GM18907 (cell line): ENCODE measurements around the gene PERCC1.
"Not testable (repeated sequence)": the region's sequence is repeated elsewhere in the genome, so short reads cannot be mapped to it uniquely, and the experiment has no call there.

Experiments
- ATAC-seq: cut with Tn5 transposase; IDR thresholded peaks from one replicate; pipeline ENCODE4 v1.9.1; 2021; ENCODE audit warnings: mild to moderate bottlenecking, moderate library complexity; ENCODE audit not compliant: unreplicated experiment

The PERCC1 gene

GRCh38 chr16:1433263-1433560 is 2.3 kb downstream of the PERCC1 start:
- ATAC-seq, result no peak

- no peak for ATAC-seq
Measured at GRCh38 chr16:1433756-1434155, 2.9 kb downstream of the PERCC1 start.

DNA sequence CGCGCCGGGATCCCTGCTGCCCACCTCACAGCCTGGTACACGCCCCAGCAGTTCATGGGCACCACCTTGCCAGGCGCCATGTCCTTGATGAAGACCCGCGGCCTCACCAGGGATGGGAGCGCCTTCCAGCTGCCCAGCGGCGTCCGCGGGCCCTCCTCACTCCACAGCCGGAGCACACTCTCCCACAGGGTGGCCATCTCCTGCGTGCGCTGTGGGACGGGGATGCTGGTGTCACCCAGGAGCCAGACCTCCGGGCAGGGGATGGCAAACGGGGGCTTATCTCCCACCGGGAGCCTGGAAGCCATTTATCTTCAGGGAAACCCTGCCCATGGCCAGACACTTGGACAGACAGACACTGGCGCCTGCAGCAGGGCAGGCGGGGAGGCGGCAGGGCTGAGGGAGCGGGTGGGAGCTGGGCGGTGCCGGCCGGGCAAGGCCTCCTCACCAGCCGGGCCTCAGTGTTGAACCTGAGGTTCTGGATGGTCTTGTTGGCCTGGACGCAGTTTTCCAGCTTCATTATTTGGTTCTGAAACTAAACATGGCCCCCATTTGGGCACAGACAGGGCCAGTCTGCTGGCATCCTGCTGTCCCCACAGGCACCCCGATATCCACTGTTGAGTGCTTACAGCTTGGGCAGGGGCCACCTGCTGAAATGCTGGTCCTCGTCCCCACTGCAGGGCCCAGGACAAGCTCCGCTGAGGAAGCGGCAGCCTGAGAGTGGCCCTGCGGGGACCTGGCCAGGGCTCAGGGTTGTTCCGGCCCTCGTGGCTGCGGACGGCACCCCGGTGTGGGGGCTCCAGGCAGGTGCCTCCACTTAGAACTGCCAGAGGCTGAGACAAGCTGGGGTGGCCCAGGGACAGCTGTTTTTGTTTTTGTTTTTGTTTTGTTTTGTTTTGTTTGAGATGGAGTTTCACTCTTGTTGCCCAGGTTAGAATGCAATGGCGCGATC is 4.0 kb downstream of the PERCC1 start:
- ATAC-seq, result no peak

GRCh38 chr16:1435921-1436697 is 5.2 kb downstream of the PERCC1 start:
- no peak for ATAC-seq

- ATAC-seq, result no peak
Measured at GRCh38 chr16:1436731-1437355, 6.0 kb downstream of the PERCC1 start.

GRCh38 chr16:1437606-1438005 is 6.7 kb downstream of the PERCC1 start:
- ATAC-seq, result no peak

GRCh38 chr16:1438229-1439057 is 7.6 kb downstream of the PERCC1 start:
- no peak for ATAC-seq

- ATAC-seq, result no peak
Measured at GRCh38 chr16:1439058-1439698, 8.3 kb downstream of the PERCC1 start.

DNA sequence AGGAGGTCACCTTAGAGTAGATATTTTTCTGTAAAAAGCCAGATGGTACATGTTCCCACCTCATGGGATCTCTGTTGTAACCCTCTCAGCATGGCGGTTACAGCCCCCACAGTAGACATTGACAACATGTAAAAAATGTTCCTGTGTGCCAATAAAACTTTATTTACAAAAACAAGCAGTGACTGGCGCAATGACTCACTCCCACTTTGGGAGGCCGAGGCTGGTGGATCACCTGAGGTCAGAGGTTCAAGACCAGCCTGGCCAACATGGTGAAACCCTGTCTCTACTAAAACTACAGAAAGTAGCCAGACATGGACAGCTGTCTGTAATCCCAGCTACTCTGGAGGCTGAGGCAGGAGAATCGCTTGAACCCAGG is 8.8 kb downstream of the PERCC1 start:
- not testable (repeated sequence) for ATAC-seq

- no peak for ATAC-seq
Measured at GRCh38 chr16:1441391-1441829, 10.5 kb downstream of the PERCC1 start.

- no peak for ATAC-seq
Measured at GRCh38 chr16:1442697-1443096, 11.8 kb downstream of the PERCC1 start.

- no peak for ATAC-seq
Measured at GRCh38 chr16:1443403-1443973, 12.6 kb downstream of the PERCC1 start.

- ATAC-seq, result no peak
Measured at GRCh38 chr16:1443980-1444729, 13.3 kb downstream of the PERCC1 start, which contains the start of gene CCDC154. Gene CCDC154 (minus strand): TSS chr16:1444556. CDS start chr16:1444322, 234 bp downstream.

DNA sequence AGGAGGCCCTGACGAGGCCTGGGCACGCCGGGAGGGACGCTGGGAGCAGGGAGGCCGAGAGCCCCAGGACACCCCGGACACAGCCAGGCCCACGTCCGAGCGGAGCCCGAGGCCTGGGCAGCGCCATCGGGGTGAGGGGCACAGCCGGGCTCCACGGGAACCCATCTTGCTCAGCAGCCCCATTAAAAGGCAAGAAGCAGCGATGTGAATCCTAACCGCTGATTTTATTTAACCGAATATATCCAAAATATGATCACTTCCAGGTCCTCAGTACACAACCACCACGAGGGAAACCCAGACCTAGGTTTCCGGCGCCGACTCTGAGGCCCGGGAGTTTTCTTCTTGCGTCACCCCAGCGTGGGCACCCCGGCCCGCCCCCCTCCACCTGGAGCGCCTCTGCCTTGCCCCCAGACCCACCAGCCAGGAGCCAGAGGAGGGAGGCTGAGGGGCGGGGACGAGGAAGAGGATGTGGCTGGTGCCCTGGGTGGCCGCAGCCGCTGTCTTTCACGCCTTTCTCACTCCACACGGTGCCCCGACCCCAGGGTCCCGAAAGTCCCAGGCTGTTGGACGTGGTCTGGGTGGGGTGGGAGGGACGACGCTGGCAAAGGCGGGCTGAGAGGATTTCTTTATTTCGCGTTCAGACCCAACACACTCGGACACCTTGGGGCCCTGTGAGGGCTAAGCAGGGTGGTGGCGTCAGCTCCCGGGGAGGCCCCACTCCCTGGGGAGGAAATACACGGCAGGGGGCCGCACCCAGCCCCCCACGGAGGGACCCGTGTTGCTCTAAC is 14.0 kb downstream of the PERCC1 start:
- ATAC-seq, result no peak

GRCh38 chr16:1445518-1446203 is 14.8 kb downstream of the PERCC1 start:
- ATAC-seq, result no peak

DNA sequence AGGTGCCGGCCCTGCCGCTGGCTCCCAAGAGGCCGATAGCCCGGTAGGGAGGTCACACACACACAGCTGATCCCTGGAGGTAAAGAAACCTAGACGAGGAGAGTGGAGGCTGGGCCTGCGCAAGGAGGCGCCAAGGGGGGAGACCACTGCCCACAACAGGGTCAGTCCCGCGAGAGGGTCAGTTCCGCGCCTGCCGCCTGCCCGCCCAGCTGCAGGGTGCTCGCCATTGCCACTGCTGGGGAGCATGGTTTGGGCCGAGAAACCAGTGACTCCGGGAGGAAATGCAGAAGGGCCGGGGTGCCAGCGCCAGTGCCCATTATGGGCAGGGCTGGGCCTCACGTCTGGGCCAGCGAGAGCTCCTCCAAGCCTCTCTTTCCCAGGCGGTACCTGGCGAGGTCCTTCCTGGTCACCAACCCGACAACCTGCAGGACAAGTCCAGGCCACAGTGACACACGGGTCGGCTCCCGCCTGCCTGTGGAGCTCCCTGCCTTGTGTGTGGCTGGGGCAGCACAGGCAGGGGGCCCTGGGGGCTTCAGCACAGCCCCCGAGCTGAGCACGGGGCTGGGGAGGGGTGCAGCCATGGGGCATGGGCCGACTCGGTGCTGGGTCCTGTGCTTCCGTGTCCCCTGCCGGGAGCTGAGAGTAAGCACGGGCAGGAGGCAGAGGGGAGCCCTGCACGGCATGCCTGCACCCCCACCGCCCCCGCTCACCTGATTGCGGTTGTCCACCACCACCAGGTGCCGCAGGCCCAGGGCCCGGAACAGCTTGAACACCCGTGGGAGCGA is 15.6 kb downstream of the PERCC1 start:
- no peak for ATAC-seq

- no peak for ATAC-seq
Measured at GRCh38 chr16:1447965-1448364, 17.1 kb downstream of the PERCC1 start.
